NOMO-1 (cell line): ENCODE data around the gene RCOR2.

ENCODE experiments used
- DNase-seq, 2 experiments: peaks; one replicate each; lab custom pipeline; 2025; ENCODE audit not compliant: unreplicated experiment in 2 of 2; lab: John Stamatoyannopoulos, UW

RCOR2 gene

GRCh38 chr11:63929616-63930015 is 12.7 kb upstream of the RCOR2 start:
- no peak for DNase-seq

DNA sequence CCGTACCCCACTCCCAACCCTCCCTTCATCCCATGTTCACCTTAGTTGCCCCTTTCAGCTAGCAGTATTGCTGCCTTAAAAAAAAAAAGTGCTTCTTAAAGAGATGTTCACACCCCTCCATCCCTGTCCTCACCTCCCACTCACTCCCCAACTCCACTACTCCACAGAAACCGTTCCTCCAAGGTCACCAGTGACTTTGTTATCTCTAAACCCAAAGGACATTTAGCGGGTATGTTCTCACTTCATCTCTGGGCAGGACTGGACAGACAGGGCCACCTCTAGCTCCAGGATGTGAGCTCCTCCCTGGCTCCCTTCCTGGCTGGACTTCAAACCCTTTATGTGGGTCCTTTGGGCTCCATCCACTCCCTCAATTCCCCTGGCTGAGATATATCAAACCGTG is 6.4 kb upstream of the RCOR2 start:
- DNase-seq: no peak

GRCh38 chr11:63922673-63923192 is 5.8 kb upstream of the RCOR2 start:
- DNase-seq: no peak

- DNase-seq: no peak
Observed at GRCh38 chr11:63920939-63921417, 4.0 kb upstream of the RCOR2 start.

DNA sequence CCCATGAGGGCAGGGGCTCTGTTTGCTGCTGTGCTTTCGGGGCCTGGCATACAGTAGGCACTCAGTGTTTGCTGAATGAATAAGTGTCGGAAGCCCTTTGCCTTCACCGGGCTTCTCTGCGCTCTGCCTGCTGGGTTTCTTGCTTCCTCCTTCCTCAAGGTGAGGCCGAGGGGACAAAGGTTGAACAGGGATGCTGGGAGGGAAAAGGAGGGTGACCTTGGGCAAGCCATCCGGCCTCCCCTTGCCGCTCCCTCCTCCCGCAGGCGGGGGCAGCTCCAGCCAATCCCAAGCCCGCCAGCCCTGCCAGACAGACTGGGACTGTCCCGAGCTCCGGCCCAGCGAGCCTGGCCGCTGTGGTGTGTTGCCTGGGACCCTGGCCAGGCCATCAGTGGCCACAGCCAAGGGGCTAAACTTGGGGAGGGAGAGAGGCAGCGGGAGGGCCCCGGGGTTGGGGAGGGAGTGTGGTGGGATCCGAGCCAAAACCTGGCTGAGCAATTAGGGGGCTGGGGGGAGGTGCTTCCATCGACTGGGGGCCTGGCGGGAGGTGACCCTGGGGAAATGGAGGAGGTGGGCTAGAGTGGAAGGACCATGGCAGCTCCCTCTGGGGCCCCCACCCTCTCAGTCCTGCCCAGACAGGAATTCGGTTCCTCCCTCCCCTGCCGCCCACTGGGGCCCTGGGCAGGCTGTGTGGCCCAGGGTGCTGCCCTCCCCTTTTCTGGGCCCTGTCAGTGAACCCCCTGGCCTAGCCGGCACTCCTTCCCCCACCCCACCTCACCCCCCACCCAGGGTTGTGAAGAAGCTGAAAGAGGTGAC is 3.4 kb upstream of the RCOR2 start:
- no peak for DNase-seq

GRCh38 chr11:63919267-63920125 is 2.5 kb upstream of the RCOR2 start:
- peak; percentile 27 to 45 for DNase-seq

- no peak for DNase-seq
Observed at GRCh38 chr11:63918507-63919191, 1.7 kb upstream of the RCOR2 start.

DNA sequence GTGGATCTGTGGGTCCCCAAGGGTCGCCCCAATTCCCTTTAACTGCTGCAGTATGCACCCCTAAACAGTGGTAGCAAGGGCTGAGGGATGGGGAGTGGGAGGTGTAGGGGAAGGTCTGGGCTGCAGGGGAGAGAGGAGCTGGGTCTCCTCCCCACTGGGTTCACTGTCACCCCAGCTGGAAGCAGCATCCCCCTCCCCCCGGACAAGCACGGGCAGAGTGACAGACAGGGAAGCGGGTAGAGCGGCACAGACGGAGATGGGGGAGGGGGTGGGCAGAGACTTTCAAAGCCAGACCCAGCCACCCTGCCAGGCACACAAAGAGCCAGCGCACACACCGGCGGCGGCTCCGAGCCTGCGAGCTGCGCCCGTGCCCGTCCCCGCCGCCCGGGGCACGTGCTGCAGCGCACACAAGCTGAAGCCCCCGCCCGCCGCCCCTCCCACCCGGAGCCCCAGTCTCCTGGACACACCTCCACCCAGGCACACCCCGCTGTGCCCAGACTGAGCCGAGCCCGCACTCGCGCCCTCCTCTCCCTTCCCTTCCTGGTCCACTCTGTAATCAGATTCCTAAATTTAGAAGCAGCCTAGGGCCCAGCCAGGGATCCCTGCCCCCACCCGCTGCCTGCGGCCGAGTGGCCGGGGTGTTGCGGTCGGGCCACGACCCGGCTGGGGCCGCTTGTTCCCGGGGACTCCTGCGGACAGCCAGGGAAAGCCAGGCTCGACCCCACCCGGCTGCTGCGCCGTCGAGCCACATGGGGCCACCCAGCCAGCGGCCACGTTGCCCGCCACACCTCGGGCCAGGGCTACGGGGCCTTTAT is 935 bp upstream of the RCOR2 start:
- DNase-seq: peak; percentile 25 to 54

DNA sequence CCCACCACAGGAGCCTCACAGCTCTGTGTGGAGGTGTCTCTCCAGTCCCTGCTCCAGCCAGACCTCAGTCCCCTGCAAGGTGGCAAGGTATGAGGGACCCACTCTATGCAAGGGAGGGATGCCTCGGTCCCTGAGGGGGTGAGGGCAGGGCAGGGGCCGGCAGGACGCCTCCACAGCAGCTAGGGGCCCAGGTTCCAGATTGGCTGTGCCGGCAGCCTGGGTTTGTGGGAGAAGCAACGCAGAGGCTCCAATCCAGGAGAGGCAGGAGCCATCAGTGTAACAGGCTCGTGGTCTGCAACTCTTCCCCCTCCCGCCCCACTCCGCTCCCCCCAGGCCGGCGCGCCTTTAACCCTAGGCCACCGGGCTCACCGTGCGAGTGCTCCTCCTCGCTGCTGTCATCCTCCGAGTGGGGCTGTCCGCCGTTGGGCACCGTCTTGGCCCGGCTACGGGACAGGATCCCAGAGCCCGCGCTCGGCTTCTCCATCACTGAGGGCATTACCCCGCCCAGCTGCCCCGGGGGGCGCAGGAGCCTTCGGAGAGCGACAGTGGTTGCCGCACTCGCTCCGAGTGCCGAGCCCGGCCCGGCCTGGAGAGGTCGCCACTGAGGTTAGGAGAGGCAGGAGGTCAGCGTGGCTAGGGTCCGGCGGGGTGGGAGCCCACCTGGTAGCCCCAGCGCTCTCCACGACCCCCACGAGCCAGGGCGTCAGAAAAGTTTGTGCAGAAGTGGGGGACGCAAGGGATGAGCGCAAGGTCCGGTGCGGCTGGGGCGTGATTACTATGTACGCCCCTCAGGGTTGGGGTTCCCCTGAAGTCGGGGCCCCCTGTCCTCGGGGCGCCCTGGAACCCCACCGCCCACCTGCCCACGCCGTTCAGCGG is 765 bp downstream of the RCOR2 start:
- peak in 1 of 2 experiments; percentile 53 for DNase-seq

- DNase-seq: no peak
Observed at GRCh38 chr11:63914896-63915691, 1.9 kb downstream of the RCOR2 start.

DNA sequence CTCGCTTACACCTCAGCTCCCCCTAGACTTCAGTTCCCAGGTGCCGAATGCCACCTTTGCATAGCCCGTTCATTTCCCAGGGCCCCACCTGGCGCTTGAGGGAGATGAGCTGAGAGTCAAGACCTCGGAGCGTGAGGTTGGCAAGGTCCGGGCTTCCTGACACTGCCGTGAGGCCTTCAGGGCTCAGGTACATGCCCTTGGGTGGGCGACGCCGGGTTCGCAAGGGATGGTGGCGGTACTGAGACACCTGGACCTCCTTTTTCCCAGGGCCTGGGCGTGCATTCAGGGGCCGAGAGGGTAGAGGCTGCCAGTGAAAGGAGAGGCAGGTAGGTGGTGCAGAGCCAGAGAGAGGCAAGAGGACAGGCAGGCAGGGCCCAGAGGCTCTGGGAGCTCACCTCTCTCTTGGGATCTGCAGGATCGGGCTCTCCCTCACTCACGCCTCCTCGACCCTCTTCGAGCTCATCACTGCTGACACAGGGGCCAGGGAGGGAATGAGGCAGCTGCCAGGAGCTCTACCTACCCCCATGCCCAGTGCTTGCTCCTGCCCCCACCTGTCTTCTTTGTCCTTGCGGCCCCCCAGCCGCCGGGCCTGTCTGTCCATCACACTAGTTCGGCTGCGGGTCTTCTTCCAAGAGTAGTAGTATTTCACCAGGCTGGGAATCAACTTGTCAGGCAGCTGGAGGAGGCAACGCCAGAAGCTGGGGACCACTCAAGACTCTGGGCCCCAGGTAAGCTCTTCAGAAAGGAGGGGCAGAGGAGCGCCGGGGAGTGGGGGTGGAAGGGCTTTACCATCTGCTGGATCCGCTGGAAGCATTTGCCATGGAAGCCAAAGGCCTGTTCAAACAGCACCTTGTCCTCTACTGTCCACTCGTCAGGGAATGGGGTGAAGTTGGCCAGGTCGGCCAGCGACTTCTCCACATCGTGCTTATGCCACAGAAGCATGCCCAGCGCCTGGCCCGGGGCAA is 2.8 kb downstream of the RCOR2 start:
- no peak for DNase-seq

DNA sequence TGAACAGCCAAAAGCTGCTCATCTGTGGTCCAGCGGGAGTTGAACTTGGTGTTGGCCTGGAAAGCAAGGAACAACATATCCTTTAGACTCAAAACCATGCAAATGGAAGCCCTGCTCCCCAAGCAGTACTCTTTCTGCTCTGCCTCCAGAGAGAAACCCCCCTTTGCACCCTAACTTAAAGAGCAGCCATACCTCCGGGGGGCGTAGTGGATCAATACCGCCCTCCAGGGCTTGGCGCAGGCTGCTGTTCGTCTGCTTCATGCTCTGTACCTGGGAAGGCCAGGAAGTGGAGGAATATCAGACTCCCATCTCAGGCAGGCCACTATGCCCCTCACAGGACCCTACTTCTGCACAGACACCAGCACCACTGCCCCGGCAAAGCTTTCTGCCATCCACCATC is 4.3 kb downstream of the RCOR2 start:
- DNase-seq: no peak

DNA sequence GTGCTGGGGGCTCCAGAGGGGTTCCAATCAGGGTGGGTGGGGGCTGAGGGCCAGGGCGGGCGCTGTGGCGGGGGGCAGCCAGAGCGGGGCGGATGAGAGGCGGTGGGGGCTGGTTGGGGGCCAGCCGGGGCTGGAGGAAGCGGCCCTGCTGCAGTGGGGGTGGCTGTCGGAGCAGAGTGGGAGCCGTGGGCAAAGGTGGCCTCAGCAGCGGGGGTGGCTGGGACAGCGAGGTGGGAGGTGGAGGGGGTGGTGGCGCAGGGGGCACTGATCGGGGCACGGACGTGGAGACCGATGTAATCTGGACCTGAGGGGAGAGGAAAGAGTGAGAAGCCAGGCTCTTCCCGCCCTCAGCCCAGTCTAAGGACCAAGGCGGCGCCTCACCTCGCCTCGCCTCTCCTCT is 5.1 kb downstream of the RCOR2 start:
- DNase-seq: no peak

- DNase-seq: no peak
Observed at GRCh38 chr11:63911440-63911839, 5.5 kb downstream of the RCOR2 start.

DNA sequence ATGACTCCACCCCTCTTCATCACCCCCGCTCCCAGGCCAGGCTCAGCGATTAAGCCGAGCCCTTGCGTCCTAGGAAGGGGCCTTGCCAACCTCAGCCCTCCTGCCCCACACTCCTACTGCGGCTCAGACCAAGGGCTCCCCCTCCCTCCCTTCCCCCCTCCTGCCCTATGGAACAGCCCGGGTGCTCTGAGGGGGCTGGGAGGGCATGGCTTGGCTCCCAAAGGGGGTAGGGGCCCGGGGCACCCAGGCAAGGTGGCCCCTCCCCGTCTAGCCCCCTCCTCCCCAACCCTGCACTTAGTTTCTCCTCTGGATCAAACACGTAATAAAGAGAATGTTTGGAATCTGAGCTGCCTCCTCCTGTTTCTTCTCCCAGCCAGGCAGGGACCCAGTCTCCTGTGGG is 6.3 kb downstream of the RCOR2 start:
- no peak for DNase-seq

DNA sequence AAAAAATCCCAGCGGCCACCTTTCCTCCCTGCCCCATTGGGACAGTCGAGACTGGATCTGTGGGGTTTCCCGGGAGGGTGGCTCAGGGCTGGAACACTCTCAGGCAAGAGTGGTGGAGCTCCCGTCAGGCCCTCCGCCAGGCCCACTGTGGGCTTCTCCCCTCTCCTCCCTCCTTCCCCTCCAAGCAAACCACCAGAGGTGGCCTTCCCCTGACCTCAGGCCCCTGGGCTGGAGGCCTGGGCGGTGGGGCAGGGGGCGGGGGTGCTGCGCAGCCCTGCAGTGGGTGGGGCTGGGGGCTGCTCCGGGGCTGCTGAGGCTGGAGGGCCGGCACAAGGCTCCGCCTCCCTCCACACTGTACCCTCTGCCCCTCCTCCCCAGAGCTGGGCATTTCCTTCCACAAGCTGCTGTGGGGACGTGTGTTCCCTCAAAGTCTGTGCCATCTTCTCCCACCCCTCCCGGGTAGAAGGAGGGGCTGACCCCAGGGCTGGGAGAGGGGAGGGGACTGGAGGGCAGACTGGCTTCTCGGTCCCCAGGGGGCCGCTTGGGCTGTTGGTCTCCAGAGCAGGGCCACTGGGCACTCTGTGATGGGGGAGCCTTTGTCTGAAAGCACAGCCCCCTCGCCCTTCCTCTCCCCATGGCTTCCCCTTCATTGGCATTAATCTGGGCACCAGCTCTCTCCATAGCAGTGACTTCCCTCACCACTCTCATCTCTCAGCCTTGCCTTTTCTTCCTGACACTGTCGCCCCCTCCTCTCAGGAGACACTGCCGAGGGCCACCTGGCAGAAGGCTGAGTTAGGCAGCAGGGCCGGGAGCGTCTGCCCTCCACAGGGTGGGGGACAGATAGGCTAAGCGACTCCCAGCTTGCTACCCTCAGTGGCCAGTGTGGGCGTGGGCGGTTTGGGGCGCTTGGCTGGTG is 7.1 kb downstream of the RCOR2 start:
- DNase-seq: no peak
